Progenitor cell of endocrine pancreas (in vitro differentiated cells): ENCODE results near the gene EYS. TPM values are rescaled to one million over a fixed set of nuclear protein-coding genes. Genes with fewer than 3 reads are reported as not detected.

Source experiments
- DNase-seq: peaks from one replicate; pipeline ENCODE4 v3.0.0; 2021; ENCODE audit warnings: low spot score; ENCODE audit not compliant: unreplicated experiment
- H3K27ac Mint-ChIP-seq: 2 replicates; pipeline ENCODE4 v1.8.0; 2021; ENCODE audit warnings: mild to moderate bottlenecking, moderate library complexity, mixed read lengths
- H3K27me3 Mint-ChIP-seq: 2 replicates; pipeline ENCODE4 v1.8.0; 2021; ENCODE audit warnings: mixed read lengths
- H3K36me3 Mint-ChIP-seq: 2 replicates; pipeline ENCODE4 v1.8.0; 2022; ENCODE audit warnings: mixed read lengths; ENCODE audit not compliant: insufficient read depth
- H3K4me1 Mint-ChIP-seq: 2 replicates; pipeline ENCODE4 v1.8.0; 2021; ENCODE audit warnings: low read depth, mixed read lengths
- H3K4me3 Mint-ChIP-seq: 2 replicates; pipeline ENCODE4 v1.8.0; 2021; ENCODE audit warnings: low read depth, mild to moderate bottlenecking, moderate library complexity, mixed read lengths
- H3K9me3 Mint-ChIP-seq: 2 replicates; pipeline ENCODE4 v1.8.0; 2021; ENCODE audit warnings: low read depth, mixed read lengths
- CTCF ChIP-seq: fragments of 200-600 bp; sonication (generic); IDR thresholded peaks from one replicate; pipeline ENCODE4 v1.5.0; 2021; ENCODE audit warnings: antibody characterized with exemption, mild to moderate bottlenecking; ENCODE audit not compliant: unreplicated experiment
- total RNA-seq: library from RNA; stranded (reverse); gene quantifications from 2 replicates; pipeline ENCODE4 v1.2.1, GENCODE V29; 2021

Gene EYS
- total RNA-seq, 1 donor from 2014 or later, result 0.46 TPM

- DNase-seq, result no peak
- Mint-ChIP-seq H3K27ac (no peak overlapping the region), H3K9me3 (peaks cover 11% of the 10 kb centered on the region), H3K36me3 (no peaks in the 10 kb centered on the region), H3K27me3 (no peaks in the 10 kb centered on the region), H3K4me1 (no peaks in the 10 kb centered on the region), H3K4me3 (no peak overlapping the region)
- TF ChIP-seq CTCF, result no peak
Measured at GRCh38 chr6:64848467-64848866, 858.6 kb downstream of the EYS start.

GRCh38 chr6:64847396-64847795, 859.6 kb downstream of the EYS start:
- Mint-ChIP-seq H3K27me3 (no peaks in the 10 kb centered on the region), H3K36me3 (no peaks in the 10 kb centered on the region), H3K4me3 (no peak overlapping the region), H3K4me1 (peaks cover 2% of the 10 kb centered on the region), H3K27ac (no peak overlapping the region), H3K9me3 (peaks cover 11% of the 10 kb centered on the region)
- TF ChIP-seq CTCF, result no peak
- DNase-seq, result no peak

GRCh38 chr6:64838726-64839125, 868.3 kb downstream of the EYS start:
- H3K4me3 Mint-ChIP-seq, result no peak overlapping the region
- H3K36me3 Mint-ChIP-seq, result no peaks in the 10 kb centered on the region
- peaks cover 6% of the 10 kb centered on the region for H3K9me3 Mint-ChIP-seq
- H3K27me3 Mint-ChIP-seq, result no peaks in the 10 kb centered on the region
- peaks cover 7% of the 10 kb centered on the region for H3K4me1 Mint-ChIP-seq
- no peak for TF ChIP-seq CTCF
- H3K27ac Mint-ChIP-seq, result no peak overlapping the region
- DNase-seq, result no peak

GRCh38 chr6:64831680-64832079, 875.3 kb downstream of the EYS start:
- no peak overlapping the region for H3K27ac Mint-ChIP-seq
- H3K4me3 Mint-ChIP-seq, result no peak overlapping the region
- TF ChIP-seq CTCF, result no peak
- H3K9me3 Mint-ChIP-seq, result no peaks in the 10 kb centered on the region
- H3K36me3 Mint-ChIP-seq, result no peaks in the 10 kb centered on the region
- H3K27me3 Mint-ChIP-seq, result no peaks in the 10 kb centered on the region
- no peaks in the 10 kb centered on the region for H3K4me1 Mint-ChIP-seq
- DNase-seq, result no peak

- Mint-ChIP-seq H3K27me3 (no peaks in the 10 kb centered on the region), H3K9me3 (no peaks in the 10 kb centered on the region), H3K4me1 (peaks cover 3% of the 10 kb centered on the region), H3K4me3 (no peak overlapping the region), H3K27ac (no peak overlapping the region), H3K36me3 (no peaks in the 10 kb centered on the region)
- no peak for DNase-seq
- TF ChIP-seq CTCF, result no peak
Measured at GRCh38 chr6:64817525-64817924, 889.5 kb downstream of the EYS start.
